Progenitor cell of endocrine pancreas (in vitro differentiated cells): Measurements from ENCODE around the gene MDH1B. TPM values are rescaled to one million over a fixed set of nuclear protein-coding genes. Genes with fewer than 3 reads are reported as not detected.

ENCODE experiments used
- DNase-seq: peaks from one replicate; pipeline ENCODE4 v3.0.0; 2021; ENCODE audit warnings: low spot score; ENCODE audit not compliant: unreplicated experiment
- H3K27ac Mint-ChIP-seq: 2 replicates; pipeline ENCODE4 v1.8.0; 2021; ENCODE audit warnings: mild to moderate bottlenecking, moderate library complexity, mixed read lengths
- H3K27me3 Mint-ChIP-seq: 2 replicates; pipeline ENCODE4 v1.8.0; 2021; ENCODE audit warnings: mixed read lengths
- H3K36me3 Mint-ChIP-seq: 2 replicates; pipeline ENCODE4 v1.8.0; 2022; ENCODE audit warnings: mixed read lengths; ENCODE audit not compliant: insufficient read depth
- H3K4me1 Mint-ChIP-seq: 2 replicates; pipeline ENCODE4 v1.8.0; 2021; ENCODE audit warnings: low read depth, mixed read lengths
- H3K4me3 Mint-ChIP-seq: 2 replicates; pipeline ENCODE4 v1.8.0; 2021; ENCODE audit warnings: low read depth, mild to moderate bottlenecking, moderate library complexity, mixed read lengths
- H3K9me3 Mint-ChIP-seq: 2 replicates; pipeline ENCODE4 v1.8.0; 2021; ENCODE audit warnings: low read depth, mixed read lengths
- total RNA-seq: library from RNA; stranded (reverse); gene quantifications from 2 replicates; pipeline ENCODE4 v1.2.1, GENCODE V29; 2021
- TF ChIP-seq, protein P1 (sequence below): fragments of 200-600 bp; sonication (generic); IDR thresholded peaks from one replicate; pipeline ENCODE4 v1.5.0; 2021; ENCODE audit warnings: antibody characterized with exemption, mild to moderate bottlenecking; ENCODE audit not compliant: unreplicated experiment

MDH1B gene
- total RNA-seq, 1 donor from 2014 or later: 2.8 TPM

DNA sequence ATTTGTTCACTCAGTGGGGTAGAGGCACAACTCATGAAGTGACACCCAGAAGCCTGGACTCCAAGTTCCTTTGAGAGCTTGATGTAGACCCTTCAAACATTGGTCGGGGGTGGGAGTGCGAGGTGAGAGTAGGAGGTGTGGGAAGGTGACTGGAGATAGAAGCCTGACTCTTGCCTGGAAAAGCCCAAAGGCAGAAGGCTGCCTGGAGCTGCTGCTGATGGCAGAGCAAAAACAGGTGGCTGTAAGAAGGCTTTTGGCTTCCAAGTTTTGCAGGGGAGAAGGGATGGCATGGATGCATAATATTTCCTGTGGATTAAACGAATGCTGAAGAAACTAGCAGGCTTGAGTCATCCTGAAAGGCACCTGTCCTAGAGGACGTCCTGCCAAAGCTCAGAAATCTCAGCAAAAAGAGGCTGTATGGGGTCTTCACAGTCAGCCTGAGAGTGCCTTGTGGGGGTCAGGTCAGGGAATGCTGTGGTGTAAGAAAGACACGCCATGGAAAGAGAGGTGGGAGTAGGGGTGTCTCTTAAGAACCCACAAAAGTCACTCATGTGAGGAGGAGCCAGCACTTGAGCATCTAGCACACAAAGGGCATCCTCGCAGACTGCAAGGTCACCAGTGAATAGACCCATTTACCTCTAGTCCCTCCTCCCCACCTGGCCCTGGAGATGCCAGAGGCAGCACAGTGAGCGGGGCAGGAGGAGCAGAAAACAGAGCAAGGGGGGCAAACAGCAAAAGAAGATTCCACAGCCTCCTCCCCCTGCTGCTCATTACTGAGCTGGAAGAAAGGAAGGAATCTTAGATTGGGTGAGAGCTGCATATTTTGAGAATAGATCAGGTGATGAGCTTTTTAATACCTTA is 37.8 kb upstream of the MDH1B start:
- Mint-ChIP-seq H3K27ac (no peak overlapping the region), H3K4me1 (peaks cover 6% of the 10 kb centered on the region), H3K9me3 (no peaks in the 10 kb centered on the region), H3K27me3 (peaks cover 7% of the 10 kb centered on the region), H3K36me3 (no peaks in the 10 kb centered on the region), H3K4me3 (no peak overlapping the region)
- no peak for DNase-seq
- TF ChIP-seq, protein P1, sequence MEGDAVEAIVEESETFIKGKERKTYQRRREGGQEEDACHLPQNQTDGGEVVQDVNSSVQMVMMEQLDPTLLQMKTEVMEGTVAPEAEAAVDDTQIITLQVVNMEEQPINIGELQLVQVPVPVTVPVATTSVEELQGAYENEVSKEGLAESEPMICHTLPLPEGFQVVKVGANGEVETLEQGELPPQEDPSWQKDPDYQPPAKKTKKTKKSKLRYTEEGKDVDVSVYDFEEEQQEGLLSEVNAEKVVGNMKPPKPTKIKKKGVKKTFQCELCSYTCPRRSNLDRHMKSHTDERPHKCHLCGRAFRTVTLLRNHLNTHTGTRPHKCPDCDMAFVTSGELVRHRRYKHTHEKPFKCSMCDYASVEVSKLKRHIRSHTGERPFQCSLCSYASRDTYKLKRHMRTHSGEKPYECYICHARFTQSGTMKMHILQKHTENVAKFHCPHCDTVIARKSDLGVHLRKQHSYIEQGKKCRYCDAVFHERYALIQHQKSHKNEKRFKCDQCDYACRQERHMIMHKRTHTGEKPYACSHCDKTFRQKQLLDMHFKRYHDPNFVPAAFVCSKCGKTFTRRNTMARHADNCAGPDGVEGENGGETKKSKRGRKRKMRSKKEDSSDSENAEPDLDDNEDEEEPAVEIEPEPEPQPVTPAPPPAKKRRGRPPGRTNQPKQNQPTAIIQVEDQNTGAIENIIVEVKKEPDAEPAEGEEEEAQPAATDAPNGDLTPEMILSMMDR: no peak

DNA sequence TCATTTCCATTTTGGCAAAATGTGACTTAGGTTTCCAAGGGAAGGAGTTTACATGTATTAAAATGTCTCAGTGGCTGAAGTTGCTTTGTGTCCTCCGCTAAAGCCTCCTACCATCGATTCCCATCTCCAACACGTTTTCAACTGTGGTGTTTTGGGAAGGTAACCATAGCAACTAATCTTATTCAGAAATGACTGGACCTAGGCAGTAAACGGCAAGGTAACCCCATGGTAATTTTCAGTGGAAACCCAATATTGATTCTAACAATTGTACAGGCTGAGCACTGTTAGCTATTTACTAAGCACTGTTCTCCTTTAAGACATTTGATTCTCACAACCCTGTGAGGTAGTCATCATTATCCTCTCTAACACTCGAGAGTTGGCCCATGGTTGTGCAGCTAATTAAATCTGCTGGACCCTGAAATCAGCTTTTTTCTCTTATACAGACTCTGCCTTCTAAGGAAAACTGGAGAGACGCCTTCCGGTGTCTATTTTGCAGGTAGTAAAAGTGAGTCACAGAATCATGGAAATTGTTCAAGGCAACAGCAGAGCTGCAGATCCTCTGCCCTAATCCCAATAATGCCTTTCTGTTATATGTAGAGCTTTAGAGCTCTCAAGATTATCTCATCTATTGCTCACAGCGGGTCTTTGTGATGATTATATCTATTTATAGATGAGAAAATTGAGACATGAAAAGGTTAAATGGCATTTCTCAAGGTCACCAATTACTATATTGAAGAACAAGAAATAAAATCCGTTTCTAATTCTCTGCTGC is 36.5 kb upstream of the MDH1B start:
- Mint-ChIP-seq H3K4me1 (peaks cover 3% of the 10 kb centered on the region), H3K4me3 (no peak overlapping the region), H3K27me3 (peaks cover 3% of the 10 kb centered on the region), H3K9me3 (no peaks in the 10 kb centered on the region), H3K27ac (no peak overlapping the region), H3K36me3 (no peaks in the 10 kb centered on the region)
- no peak for DNase-seq
- TF ChIP-seq, protein P1: no peak

DNA sequence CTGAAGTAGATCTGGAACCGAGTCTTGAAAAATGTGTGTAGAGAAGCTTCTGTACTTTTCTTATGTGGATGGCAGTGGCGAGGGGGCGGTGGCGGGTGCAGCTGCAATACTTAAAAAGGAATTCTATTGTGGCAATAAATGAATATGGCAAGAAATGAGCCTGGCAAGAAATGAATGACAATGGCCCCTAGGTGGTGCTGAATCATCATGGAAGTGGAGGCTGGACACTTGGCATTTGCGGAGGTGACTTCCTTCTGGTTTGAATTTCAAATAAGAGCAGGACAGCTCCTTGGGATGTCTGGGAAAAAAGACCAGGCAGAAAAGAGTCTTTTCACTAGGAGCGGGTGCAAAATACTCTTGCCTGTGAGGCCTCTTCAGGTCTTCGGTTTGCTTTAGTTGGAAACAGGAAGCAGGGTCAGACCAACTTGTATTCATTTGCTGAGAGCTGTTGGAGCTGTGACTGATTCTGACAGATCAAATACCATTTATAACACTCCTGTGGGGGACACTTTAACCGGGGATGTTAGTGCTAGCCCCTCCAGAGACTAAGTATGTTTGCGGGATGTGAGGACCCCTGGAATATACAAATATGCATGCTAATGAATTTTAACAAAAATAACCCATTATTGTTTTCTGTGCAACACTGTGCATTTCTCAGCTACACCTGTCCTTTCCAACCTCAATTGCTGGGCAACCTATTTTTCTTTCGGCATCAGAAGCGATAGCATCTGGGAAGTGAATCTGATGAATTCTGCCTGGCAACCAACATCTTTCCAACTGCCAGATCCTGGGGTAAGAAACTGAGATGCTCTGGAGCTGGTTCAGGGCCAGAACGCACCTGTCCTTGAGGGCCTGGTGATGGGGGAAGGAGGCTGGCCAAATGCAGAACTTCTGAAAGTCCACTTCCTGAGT is 35.6 kb upstream of the MDH1B start:
- DNase-seq: peak; percentile 34
- Mint-ChIP-seq H3K4me1 (peaks cover 3% of the 10 kb centered on the region), H3K27me3 (peaks cover 3% of the 10 kb centered on the region), H3K9me3 (no peaks in the 10 kb centered on the region), H3K4me3 (no peak overlapping the region), H3K27ac (peak overlapping the region; percentile 69), H3K36me3 (no peaks in the 10 kb centered on the region)
- TF ChIP-seq, protein P1: peak; percentile 80

DNA sequence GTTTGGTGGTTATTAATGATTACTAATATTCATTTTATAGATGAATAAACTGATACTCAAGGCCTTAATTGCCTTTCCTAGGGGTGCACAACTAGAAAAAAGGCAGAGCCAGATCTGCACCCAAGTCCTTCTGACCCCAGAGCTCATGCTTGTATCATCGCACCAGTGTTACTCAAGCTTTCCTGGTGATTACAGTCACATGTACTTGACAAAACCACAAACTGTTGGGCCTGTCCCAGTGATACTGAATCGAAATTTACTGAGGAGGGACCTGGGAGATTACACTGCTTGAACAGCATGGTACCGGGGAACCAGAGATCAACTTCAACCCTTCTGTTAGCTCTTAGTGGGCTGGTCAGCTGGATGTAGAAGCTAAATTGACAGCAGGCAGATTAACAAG is 34.0 kb upstream of the MDH1B start:
- peaks cover 3% of the 10 kb centered on the region for H3K4me1 Mint-ChIP-seq
- no peak for DNase-seq
- no peak overlapping the region for H3K4me3 Mint-ChIP-seq
- peaks cover 1% of the 10 kb centered on the region for H3K36me3 Mint-ChIP-seq
- H3K27ac Mint-ChIP-seq: no peak overlapping the region
- TF ChIP-seq, protein P1: no peak
- no peaks in the 10 kb centered on the region for H3K9me3 Mint-ChIP-seq
- H3K27me3 Mint-ChIP-seq: peaks cover 3% of the 10 kb centered on the region
